Femur (tissue), 1 donor: Measurements from ENCODE around the gene MICAL2.
A peak's percentile ranks its signal among the peaks of the same experiment; 100 is the strongest.

Experiments used
- DNase-seq: peaks from one replicate; pipeline ENCODE4 v3.0.0-alpha.2; 2017

MICAL2 gene

DNA sequence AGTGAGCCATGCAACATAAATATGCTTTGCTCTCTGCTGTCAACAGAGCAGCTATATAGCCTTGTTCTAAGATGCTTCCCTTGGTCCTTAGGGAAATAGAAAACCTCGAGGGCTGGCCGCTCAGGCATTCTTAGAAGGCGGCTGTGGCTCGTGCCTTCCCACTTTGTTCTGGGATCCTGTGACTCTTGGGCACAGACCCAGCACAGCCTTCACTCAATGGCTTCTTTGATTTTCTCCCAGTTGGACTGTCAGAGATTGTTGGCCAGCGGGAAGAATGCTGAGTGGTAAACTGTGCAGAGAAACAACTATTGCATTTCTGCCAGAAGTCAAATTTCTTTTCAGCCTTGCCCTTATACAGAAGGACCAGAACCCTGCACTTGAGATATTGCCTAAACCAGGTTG lies 9.5 kb upstream of the MICAL2 start:
- peak; percentile 64 for DNase-seq

DNA sequence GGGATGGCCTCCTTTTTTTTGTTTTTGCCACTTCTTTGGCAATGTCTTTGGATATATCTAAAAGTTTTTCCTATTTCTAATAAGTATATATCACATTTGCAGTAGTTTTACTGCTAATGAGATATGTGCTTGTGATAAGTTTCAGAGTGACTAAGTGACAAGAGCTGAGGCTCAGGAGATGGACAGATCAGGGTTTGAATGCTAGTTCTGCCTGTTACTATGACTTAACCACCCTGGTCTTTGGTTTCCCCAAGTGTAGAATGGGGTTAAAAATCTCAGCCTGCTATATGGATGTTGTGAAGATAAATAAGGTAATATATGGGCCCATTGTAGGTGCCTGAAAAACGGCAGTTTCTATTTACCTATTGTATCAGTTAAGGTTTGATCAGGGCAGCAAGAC lies 9.1 kb upstream of the MICAL2 start:
- no peak for DNase-seq

DNA sequence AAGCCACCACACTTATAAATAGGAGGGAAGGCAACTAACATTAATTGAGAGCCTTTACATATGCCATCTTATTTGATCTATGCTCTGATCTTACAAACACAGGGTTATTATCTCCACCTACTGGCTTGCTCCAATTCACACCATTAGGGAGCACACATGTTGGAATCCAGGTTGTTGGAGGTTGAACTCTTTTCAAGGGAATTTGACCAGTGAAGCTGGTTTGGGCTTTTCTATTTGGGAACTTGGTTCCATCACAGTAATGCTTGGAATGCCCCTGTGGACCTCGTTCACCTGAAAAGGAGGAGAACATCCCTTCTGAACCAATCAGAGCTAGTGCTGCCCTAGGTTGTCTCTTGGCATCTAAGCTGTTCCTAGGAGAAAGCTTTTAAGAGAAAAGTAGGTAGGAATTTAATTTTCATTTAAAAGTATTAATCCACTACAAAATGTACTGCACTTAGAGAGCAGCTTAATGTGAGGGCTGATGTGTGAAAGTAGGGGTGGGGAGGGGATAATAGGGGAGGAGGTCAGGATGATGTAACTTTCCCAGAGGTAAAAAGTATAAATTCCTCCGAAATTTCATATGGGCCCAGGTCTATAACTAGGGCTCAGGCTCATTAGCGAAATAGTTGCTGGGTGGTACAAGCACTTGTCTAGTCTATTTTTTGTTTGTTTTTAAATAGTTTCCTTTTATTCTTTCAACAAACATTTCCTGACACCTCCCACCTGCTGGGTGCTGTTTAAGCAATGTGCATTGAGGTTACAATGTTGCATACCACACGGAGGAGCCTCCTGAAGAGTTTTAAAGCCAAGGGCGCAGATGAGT lies 7.6 kb upstream of the MICAL2 start:
- no peak for DNase-seq

DNA sequence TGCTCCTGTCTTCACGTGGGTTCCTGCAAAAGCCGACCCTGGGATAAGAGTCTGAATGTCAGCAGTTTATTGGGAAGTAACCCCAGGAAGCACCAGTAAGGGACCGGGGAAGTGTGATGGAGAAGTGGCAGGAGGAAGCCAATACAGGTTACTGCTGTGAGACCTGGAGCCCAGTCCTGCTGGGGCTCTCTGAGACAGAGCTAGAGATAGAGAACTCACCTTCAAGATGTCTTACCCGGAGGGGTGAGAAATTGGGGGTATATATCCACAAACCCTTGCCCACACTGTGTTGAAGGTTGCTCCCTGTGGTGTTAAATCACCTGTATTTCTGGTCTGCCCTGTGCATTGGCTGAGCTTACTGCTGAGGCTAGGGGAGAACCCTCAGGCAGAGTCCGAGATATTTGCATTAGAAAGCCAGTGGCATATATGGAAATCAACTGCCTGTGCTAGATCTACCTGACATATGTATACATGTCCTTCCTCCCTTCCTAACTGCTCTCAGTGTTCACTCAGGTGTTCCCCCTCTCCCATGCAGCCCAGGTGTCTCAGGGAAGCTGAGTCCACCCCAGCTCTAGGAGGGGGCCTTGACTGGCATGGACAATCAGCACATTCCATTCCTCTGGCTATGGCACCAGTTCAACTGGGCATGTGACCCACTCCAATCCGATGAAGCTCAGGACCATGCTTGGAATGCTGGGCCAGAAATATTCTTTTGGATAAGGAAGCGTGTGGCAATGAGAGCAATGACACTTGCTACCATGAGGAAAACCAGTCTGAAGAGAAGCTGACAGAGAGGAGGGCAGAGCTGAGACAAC lies 6.8 kb upstream of the MICAL2 start:
- no peak for DNase-seq

DNA sequence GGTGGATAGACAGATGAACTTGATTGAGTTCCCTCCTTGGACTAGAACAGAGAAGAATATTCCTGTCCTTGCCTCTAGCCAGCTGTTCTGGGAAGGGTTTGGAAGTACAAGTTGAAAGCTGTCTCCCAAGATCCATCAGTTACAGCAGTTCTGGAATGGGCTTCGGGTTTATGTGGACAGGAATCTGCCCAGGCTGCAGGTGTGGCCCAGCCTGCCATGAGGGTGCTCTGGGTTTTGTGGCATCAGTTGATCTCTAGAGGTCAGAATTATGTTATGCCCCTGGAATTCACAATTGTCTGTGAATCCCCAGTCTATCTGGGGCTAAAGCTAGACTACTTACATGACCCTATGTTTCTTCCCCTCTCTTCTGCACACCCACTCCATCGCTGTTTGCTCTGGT lies 4.9 kb upstream of the MICAL2 start:
- no peak for DNase-seq

DNA sequence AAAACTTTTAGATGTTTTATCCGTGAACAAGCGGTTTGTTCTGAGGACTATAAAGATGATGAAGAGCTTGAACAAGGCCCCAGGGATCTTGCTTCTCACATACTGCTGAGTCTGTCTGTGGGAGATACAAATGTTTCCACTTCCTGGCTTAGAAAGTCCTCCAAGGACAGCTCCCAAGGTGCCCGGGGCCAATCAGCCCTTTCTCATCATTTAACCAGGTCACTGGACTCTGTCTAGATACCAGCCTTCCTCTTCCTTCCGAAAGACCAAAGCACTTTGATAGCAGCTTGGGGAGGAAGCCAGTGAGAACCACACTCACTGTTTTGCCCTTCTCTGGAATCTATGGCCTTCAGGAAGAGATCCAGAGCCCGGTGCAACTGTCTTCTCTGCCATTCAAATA lies 4.3 kb upstream of the MICAL2 start:
- no peak for DNase-seq

DNA sequence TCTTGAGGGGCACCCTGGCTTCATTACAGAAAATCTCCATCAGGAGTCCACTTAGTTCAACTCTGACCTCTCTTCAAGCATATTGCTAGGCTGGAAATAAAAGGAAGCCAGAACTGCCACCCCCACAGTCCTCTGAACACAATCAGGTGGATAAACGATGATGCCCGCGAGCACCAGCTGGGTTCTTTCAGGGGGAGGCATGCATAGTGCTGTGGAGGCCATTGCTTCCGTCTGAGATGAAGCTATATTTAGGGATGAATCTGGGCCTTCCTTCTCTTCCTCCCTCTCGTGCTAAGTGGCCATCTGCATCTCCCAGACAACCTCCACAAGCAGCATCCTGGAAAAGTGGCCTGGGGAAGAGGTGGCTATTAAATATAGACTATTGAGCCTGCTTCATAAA lies 3.9 kb upstream of the MICAL2 start:
- no peak for DNase-seq

DNA sequence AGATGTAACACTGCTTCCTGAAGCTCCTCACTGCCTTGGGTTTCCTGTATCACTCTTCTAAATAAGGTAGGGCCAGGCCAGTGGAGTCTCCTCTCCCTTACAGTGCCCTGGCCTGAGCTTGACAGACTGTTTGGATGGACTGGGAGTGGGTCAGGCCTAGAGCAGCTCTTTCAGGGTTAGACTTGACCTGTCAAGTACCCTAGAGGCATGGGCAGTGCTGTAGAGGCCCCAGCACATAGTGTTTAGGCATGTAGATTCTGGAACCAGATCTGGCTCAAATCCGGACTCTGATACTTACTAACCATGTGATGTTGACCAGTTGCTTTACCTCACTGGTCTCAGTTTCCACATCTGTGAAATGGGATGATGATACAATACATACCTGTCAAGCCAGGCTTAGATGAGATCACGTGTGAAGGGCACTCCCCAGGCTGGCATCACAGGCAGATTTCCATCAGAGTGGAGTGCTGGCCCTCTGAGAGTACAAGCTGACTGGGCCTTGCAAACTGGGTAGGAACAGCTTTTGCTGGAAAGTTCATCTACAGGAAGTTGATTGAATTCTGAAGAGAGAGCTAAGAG lies 1.4 kb upstream of the MICAL2 start:
- DNase-seq = no peak

DNA sequence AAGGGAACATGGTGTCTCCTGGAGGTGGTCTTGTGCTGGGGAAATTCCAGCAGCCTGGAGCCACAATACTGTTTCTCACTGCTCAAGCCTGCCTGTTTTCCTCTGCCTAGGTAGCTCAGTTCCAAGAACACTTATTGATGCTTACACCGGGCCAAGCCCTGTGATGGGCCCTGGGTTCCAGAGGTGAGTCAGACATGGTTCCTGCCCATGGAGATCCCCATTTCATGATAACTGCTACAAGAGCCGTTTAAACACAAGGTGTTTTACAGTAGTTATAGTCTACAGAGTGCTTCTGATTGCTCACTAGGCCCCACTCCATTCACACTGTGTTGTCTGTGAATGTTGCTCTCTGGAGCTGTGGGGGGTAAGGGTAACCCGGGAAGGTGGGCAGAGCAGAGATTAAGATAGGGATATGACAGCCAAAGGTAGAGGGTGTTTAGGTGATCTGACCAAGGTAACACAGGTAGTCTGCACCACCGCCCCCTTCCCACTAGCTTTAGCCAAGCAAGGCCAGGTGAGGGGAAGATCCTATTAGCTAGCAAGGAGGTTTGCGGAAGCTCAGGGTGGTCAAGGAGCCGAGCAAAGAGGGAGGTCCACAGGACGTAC lies 696 bp upstream of the MICAL2 start:
- no peak for DNase-seq

DNA sequence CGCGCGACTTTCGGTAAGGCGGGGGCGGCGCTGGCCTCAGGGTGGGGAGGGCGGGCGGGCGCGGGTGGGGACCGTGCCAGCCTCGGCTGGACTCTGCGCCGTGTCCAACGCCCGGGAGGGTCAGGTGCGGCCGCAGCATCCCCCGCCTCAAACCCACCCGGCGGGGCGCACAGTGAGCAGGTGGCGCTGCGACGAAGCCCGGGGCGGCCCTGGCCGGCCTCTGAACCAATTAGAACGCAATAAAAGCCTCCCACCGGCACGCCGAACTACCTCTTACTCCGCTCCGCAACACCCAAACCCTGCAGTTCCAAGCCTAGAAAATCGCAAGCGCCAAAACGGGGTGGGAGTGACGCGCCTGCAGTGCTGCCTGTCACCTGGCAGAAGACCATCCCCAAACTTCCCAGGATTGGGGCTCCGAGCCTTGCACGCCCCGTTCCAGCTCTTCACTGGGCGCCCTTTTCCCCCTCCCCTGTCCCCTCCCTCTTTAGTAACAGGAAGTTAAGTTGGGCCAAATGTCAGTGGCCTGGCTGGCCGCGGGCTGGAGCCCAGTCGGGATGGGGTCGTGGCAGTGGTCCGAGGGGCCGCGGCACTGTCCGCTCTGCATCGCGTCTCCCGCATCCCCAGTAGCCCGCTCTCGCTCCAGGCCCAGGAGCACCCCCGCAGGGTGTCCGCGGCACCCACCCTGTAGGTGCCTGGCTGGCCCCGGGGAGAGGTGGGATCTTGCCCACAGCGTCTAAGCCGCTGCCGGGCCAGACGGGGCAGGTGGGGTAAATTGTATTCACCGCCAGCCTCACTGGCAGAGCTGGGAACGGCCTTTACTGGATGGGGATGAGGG lies 541 bp downstream of the MICAL2 start:
- DNase-seq = peak; percentile 41

DNA sequence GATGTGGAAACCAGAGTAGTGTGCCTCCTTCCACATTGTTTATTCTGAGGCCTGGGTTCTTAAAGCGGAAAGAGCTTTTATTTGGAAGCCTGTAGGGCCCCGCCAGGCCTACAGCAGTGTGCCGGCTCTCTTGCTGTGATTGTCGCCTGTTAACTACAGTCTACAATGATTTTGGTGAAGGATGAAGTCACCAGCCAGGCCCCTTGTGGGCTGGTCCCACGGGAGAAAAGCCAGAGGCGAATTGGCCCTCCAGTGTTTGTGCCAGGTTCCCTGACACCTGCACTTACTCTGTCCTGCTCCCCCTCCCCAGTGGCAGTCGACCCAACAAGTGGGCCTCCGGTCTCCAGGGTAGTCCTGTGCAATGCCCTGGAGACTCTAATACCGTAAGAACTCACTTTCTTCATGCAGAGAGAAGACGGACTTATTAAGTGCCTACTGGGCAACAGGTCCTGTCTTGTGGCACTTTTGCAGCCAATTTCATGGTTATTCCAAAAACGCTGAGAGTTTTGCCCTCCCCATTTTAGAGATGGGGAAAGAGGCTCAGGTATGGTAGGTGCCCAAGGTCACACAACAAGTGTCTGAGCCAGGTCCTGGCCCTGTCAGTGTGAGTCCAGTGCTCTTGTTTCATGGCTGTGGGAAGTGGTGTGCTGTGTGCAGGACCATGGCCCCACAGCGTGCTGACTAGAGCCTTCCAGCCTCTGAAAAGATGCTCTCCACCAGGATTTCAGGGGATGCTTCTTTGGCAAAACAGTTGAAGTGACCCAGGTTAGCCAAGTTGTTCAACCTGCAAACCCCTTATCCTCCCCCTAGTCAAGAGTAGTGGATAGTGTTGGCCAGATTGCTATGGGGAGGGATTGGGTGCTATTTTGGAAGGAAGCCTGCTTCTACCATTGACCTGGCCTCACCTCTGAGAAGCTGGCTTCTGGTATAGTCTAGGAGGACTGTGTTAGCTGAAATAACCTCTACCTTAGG lies 1.4 kb downstream of the MICAL2 start:
- no peak for DNase-seq

DNA sequence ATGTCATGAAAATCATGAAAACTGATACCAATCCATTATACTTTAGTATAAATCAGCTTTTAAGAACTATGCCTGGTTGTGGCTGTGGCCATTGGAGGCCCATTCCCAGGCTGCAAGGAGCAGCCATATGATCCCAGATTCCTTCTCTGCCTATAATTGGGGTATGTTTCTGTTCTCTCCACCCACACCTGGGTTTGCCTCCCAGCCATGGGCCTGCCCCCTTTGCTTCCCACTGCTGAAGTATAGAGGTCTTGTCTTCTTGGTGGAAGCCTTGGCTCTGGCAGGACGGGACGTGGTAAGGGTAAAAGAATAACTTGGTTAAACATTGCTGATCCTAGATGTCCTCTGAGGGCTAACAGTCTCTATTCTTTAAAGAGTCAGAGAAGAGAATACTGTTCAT lies 2.4 kb downstream of the MICAL2 start:
- DNase-seq = no peak

DNA sequence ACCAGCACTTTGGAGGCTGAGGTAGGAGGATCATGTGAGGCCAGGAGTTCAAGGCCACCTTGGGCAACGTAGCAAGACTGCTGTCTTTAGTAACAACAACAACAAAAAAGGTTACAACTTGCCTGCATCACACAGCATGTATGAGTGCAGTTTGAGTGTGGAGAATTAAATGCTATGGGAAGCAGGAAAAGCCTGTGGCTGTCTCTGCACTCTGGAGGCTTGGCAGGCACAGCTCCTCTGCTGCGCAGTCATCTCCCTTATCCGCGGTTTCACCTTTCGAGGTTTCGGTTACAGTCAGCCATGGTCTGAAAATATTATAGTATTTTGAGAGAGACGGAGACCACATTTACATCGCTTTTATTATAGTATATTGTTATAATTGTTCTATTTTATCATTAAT lies 2.9 kb downstream of the MICAL2 start:
- DNase-seq = no peak

DNA sequence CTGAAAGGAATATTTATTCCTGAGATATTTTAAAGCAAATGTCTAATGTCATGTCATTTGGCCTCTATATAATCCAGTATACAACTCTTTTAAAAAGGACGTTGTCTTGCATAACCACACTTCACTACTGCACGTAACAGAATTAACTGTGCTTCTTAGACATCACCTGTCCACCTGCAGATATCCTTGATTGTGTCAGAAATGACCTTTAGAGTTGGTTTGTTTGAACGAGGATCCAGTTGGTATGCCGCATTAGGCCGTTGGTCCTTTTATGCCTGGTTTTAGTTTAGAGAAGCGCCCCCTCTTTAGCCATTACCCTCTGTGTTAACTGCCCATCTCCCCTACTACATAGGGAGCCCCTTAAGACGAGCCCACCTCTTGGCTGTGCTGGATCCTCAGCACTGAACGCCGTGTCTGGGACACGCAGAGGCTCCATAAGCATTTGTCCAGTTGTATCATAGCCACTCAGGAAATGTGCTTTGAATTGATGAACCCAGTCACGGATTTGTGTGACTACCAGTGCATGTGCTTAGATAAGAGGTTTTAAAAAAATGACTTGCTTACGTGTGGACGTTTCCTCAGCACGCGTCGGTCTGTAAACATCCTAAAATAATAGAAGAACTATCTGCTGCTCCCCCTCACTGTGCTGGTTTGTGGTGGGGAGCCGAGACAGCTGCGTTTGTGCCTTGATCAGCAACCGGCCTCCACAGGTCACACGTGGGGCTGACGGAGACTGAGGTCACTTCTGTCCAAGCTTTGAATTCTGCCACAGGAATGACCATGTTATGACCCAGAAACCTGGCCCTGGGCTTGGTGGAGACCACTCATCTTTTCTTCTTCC lies 4.0 kb downstream of the MICAL2 start:
- no peak for DNase-seq

DNA sequence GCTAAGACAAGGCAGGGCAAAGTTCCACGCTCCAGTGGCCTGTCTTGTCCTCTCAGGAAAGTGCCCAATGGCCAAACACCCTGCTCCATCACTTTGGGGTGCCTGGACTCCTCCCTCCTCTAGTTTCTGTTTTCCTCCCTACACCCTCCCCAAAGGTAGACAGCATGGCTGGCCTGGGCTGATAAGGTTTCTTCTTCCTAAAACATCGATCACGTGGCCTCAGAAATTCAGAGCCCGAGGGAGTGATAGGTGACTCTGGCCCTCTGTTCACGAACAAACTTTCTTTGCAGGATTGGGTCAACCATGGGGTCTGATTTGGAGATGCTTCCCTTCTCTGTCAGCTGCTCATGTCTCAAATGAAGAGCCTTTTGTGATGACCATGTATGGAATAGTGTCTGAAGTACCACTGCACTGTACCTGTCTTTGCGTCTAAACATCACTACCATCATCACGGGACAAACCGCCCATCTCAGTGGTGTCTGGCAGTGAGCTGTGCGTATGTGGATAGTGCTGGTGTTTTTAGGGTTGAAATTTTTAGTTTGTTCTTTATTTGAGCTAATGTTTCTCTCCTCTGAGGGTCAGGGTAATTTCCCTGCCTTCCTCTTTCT lies 6.1 kb downstream of the MICAL2 start:
- no peak for DNase-seq

DNA sequence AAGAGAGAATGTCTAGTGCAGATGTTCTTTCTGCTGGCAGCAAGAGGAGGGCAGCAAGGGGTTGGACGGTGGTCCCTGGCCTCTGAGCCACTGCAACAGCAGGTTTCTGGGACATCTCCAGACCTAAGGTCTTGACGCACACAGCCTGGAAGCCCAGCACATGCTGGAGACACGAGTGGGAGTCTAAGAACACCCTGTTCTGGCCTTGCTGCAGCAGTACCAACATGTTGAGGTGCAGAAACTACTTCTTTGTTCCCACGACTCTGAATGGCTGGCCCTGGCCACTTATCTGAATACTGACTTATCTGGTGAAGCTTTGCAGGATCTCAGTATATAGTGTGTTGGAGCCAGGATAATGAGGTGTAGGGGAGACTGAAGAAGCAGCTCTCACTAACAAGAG lies 6.8 kb downstream of the MICAL2 start:
- DNase-seq = no peak

DNA sequence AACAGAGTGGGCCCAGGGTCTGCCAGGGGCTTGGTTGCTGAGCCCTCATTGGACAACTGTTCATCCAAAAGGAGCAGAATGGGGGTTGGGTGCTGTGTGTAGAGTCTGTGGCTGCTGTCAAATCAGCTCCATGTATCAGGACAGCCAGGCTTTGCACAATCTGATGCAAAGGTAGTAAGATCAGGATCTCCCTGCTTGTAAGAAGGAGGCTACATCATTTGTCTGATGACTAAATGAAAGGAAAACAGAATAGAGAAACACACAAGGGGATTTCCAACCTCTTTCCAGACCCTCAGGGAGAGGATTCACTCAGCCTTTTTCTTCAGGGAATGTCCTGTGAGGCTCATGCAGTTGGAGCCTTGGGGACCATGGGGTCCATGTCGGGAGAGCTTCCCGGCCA lies 7.2 kb downstream of the MICAL2 start:
- no peak for DNase-seq

DNA sequence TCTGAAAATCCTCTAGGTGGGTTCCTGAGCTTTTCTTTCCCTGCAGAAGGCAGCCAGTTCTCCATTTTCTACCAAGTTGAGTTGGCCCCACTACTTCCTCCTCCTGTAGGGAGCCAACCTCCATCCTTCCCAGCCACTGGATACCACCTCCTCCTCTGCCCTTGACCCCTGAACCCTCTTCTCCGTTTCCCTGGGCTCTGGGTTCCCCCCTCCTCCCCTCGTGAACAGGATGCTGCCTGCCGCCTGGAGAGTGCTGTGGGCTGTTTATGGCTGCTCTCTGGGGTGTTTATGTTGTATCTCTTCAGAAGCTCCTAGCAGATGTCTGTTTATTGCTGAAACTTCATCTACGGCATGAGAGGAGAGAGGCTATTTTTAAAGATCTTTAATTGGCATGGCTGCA lies 8.6 kb downstream of the MICAL2 start:
- no peak for DNase-seq

DNA sequence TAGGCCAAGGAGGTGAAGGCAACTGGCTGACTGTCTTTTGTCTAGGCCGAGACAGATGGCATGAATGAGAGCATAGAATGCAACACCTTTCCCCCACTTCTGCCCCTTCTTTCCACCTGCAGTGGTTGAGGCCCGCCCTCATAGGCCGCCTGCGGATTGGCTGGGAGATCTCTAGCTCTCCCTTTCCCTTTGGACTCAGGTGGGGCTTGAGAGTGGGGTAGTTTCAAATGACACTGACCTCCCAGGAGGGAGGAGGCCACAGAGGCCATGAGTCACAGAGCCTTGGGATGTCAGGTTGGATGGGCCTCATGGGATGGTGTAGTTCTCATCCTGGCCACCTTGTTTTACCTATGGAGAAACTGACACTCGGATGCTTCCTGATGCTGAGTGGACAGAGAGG lies 9.1 kb downstream of the MICAL2 start:
- no peak for DNase-seq
